ENCODE results near the gene CLSTN2. TPM values are rescaled to one million over a fixed set of nuclear protein-coding genes. Genes with fewer than 3 reads are reported as not detected.
"Not testable (repeated sequence)": the region's sequence is repeated elsewhere in the genome, so short reads cannot be mapped to it uniquely, and the experiment has no call there.

CLSTN2 gene
- total RNA-seq, 1 donor from 2014 or later: 1.6 TPM

DNA sequence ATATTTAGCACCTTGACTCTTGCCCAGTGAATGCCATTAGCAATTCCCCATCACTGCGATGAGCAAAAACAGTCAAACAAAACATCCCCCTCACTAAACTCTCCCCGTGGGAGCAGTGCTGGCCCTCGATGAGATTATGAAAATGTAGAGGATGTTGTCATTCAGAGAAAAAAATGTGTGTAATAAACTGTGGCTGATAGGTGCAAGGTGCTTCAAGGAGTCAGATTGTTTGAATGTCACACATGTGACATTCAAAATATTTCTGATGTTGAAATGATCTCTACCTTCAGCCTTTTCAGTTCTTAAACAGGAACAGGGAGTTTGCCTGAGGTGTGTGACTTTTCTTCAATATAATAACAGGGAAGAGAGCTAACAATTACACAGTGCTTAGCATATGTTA is 461.1 kb downstream of the CLSTN2 start:
- DNase-seq (ENCODE audit: extremely low read depth, low read depth, low spot score): no peak

DNA sequence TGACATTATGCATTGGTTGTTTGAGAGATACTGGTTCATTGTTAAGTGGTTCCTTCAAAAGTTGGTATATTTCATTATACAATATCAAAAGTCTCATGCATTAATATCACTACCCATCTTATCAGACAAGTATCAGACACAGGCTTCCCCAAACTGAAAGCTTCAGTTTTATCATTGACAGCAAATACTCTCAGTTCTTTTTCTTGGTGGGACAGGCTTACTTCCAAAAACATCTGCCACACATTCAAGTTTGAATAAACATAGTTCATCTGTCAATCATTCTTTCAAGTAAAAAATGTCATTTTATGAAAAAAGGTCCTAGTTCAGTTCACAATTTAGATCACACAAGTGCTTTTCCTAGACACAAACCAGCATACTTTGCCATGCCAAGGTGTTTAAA is 462.9 kb downstream of the CLSTN2 start:
- no peak for DNase-seq (ENCODE audit: extremely low read depth, low read depth, low spot score)

DNA sequence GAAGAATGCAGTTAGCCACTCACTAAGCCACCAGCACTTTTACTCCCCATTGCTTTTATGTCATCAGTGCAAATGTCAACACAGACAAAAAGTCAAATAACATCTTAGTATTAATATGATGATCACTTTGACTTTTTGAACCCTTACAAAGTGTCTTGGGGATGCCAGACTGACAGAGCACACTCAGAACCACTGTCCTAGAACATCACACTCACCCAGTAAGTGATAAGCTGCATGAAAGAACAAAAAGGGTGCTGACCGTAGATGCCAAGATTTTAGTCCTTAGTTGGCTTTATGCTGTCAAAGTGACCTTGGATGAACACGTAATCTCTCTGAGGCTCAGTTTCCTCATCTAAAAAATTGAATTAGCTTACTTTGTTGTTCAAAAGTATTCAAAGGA is 463.4 kb downstream of the CLSTN2 start:
- no peak for DNase-seq (ENCODE audit: extremely low read depth, low read depth, low spot score)

DNA sequence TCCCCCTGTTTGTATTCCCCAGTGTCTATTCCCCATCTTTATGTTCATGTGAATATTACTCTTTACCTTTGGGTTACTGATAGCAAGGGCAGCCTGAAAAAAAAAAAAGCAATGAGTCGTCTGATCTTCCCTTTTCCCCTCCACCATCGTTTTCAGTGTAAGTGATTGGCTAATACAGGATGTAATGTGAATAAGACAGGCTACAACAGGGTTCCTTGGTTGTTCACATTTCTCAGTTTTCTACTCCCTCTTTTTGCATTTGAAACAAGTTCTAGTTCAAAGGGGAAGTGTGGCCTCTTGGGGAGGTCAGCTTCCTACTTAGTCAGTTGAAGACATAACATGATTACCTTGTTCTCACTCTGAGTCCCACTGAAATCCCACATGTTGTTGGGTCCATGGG is 464.9 kb downstream of the CLSTN2 start:
- no peak for DNase-seq (ENCODE audit: extremely low read depth, low read depth, low spot score)

DNA sequence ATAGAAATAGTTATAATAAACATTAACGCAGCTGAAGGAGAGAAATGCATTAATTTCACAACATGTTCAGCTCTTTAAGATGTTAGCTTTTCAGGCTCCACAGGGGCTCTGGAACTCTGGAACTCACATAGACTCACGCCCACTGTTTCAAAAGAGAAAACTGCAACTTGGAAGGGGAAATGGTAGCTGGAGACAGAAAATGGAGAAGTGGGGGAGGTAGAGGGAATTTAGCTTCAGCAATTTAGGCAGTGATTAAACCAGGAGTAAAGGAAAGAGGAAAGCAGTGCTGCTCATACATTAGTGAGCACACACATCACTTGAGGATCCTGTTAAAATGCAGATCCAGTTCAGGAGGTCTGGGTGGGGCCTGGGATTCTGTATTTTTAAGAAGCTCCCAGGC is 468.1 kb downstream of the CLSTN2 start:
- no peak for DNase-seq (ENCODE audit: extremely low read depth, low read depth, low spot score)

DNA sequence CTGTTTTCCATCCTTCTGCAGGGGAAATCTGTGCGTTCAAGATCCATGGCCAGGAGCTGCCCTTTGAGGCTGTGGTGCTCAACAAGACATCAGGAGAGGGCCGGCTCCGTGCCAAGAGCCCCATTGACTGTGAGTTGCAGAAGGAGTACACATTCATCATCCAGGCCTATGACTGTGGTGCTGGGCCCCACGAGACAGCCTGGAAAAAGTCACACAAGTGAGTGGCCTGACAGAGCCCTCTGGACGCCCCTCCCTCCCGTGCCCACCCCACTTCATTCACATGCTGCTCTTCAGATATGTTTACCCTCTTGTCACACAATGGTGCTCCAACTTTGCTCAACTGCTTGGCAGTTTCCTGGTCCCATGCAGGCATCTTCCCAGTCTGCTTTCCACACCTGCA is 468.6 kb downstream of the CLSTN2 start:
- DNase-seq (ENCODE audit: extremely low read depth, low read depth, low spot score): no peak

DNA sequence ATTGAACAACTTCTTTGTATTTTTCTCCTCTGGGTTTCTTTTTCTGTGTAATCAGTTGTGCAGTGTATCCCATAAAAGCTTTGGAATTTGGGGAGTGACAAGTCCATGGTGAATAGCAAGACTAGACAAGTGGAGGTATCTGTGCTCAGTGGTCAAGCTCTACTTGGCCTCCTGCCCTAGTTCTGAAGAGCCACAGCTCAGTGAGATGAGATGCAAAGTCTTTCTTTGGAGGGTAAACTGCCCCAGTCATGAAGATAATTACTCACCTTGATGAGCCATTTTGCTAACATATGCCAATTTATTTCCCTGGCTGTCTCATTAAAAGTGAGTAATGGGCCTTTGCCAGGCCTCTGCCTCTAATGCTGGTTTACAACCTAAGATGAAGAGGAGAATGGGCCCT is 471.7 kb downstream of the CLSTN2 start:
- no peak for DNase-seq (ENCODE audit: extremely low read depth, low read depth, low spot score)

DNA sequence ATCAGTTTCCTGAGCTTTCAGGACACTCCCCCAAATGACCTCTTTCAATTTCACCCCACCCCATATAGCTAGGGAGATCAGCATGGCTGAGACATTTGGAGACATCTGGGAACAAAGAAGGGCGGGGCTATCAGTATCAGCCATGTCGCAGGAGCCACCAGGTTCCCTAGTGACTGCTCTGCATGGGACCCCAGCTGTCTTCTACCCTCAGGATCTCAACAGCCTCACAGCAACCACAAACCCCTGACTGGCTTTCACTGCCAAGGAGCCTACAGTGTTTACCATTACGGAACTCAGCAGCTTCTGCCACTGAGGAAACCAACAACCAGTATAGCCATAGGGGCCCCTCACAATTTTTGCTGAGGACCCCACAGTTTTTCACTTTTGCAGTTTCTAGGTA is 473.3 kb downstream of the CLSTN2 start:
- DNase-seq (ENCODE audit: extremely low read depth, low read depth, low spot score): no peak

DNA sequence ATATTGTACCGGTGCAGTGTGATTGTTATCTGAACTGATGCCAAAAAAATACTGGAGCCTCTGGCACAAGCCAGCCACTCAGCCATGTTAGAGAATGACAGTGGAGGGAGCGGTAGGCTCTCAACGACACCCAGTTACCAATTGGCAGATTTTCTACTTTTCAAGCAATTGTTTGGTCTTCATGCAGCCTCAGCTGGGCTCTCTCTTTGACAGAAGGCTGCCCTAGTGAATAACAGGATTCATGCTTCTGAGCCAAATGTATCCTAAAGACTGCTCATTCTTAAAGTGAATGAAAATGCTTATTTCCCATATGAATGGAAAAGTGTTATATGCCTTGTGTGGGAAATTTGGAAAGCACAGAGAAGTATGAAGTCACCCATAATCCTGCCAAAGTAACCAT is 481.7 kb downstream of the CLSTN2 start:
- no peak for DNase-seq (ENCODE audit: extremely low read depth, low read depth, low spot score)

DNA sequence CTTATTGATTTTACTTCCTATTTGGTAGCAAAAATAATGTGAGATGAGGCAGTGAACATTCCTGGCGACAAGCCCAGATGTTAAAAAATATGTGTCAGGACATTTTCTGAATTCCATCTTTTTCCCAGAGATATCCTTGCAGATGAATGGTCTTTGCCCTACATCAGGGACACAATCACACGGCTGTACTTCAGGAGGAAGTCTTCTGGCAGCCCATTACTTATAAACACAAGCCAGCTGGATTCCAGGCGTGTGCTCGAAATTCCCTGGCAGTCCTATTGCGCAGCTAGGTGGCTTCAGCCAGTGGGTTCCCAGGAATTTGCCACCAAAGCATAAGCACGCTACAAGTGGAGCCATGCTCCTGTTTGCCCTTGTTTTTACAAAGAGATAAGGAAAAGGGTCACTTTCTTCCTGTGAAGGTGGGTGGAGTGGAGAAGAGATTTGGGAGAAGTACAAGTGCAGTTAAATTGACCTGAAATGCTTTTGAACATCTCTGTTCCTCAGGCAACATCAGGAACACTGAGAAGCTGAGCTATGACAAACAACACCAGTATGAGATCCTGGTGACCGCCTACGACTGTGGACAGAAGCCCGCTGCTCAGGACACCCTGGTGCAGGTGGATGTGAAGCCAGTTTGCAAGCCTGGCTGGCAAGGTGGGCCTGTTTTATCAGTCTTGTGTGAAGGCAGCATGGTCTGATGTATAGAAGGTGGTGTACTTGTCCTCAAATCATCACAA is 485.8 kb downstream of the CLSTN2 start:
- no peak for DNase-seq (ENCODE audit: extremely low read depth, low read depth, low spot score)

DNA sequence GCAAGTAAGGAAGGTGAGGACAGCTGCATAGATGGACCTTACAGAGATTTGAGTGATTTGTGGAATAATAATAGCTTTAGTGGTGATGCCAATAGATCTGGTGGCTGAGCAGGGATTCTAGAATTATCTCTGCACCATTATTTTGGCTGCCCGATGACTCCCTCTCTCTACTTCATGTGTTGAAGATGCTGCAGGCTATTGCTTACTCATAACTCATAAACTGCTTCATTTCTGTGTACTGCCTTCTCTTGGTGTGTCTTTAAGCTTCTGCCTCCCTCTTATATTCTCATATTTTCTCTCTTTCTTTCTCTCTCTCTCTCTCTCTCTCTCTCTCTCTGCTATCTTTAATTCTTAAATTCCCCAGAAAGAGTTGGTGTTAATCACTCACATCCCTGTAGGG is 486.9 kb downstream of the CLSTN2 start:
- no peak for DNase-seq (ENCODE audit: extremely low read depth, low read depth, low spot score)

DNA sequence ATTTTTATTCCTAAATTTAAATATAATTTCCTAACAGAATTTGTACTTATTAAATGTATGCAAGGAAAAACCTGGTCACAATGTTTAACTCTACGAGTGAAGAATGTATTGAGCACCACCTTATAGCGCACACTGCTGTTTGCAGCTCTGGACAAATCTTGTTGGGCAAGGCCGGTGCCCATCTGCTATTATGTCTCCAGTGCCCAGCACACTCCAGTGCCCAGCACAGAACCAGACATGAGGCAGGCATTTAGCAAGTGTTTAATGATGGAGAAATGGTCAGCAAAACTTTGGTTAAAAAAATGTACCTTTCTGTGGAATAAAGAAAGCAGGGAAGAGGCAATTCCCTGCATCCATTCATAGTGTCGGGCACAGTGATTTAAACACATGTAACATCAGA is 488.2 kb downstream of the CLSTN2 start:
- DNase-seq (ENCODE audit: extremely low read depth, low read depth, low spot score): no peak

DNA sequence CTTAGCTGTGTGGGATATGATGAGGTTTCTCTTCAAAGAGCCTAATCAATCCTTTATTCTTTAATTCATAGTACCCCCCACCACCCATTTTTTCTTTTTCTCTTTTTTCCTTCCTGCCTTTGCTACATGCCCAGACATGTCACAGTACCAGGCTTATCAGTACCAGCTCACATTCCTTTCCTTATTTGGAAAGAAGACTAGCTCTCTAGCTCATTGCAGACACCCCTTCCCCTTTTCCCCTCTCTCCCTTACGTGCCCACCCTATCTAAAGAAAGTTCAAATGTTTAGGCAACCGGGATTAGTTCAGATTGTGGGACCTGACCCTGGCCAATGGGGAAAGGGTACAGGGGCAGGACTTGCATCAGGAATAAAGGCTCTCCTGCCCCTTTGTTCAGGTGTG is 488.6 kb downstream of the CLSTN2 start:
- DNase-seq (ENCODE audit: extremely low read depth, low read depth, low spot score): not testable (repeated sequence)

DNA sequence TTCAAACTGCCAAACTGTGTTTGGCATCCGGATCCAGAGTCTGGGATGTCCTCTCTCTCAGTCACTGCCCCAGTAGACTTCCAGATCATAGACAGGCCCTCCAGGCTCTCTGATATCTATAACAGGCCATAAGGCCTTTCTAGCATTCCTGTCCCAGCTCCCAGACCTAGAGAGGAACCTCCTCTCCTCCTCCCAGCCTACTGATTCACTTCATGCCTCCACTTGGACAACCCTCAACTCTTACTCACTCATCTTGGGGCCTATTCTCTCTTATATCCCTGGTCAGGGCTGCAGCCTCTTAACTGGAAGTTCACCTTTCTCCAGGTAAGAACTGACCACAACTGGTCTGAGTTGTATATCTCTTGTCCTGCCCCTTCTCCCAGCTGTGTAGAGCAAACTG is 489.2 kb downstream of the CLSTN2 start:
- DNase-seq (ENCODE audit: extremely low read depth, low read depth, low spot score): no peak

DNA sequence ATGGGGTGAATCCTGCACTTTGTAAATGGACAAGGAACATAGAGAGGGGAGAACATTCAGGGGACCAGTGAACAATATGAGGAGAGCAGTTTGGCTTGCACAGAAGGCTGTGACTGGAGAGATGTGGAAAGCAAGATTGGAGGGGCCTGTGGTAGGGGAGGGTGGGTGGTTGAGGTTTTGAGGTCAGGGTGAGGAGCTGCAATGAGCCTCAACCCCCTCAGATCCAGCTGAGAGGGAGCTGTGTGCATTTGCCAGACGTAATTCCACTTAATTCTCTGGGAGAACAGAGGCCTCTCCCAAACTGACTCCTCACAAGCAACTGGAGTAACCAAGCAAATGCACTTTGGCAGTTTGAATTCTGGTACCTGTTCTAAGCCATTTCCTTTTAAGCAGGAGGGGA is 489.7 kb downstream of the CLSTN2 start:
- no peak for DNase-seq (ENCODE audit: extremely low read depth, low read depth, low spot score)

DNA sequence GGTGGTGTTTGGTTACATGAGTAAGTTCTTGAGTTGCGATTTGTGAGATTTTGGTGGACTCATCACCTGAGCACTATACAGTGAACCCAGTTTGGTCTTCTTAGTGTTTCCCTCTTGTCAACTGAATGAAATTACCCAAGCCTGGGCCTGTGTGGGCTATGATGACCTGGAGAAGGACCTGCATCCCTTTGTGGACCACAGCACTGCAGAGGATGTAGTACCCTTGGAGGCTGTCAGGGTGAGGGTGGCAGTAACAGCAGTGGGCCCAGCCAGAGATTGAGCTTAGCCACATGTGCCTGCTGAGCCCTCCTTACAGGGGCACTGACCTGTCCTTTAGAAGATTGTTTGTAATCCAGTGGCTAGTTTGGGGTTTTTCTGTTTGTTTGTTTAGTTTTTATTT is 492.8 kb downstream of the CLSTN2 start:
- DNase-seq (ENCODE audit: extremely low read depth, low read depth, low spot score): no peak

DNA sequence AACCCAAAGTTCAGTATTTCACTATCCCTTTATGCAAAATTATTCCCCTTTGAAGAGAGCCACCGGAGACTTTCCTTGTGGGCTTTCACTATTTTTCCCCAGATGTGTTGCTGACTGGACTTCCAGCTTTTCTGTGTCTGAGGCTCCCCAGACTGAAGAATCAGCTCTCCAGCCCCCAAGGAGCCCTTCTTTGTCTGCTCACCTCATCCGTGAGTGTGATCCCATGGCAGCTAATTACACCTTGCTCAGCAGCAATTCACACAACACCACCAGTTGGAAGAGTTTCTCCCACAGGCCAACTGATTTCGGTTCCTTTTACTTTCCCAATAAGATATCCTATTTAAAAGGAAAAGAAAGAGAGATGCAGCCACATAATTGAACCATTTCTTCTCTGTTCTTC is 493.4 kb downstream of the CLSTN2 start:
- no peak for DNase-seq (ENCODE audit: extremely low read depth, low read depth, low spot score)

DNA sequence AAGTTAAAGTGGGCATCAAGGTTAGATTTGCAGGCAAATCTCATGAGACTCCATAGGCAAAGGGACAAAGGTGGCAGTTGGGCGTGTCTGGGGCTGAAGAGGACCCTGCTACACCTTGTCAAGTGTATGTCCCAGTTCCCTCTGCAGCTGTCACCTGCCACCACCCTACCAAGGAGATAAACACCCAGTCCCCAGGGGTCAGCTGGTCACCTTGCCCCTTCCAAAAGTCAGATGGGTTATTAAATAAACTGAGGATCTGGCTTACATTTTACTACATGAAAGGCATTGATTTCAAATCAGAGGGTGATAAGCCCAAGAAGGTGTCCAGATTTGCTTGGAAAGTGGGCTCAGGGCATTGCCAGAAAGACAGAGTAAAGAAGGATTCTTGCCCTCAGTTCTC is 494.8 kb downstream of the CLSTN2 start:
- DNase-seq (ENCODE audit: extremely low read depth, low read depth, low spot score): no peak

DNA sequence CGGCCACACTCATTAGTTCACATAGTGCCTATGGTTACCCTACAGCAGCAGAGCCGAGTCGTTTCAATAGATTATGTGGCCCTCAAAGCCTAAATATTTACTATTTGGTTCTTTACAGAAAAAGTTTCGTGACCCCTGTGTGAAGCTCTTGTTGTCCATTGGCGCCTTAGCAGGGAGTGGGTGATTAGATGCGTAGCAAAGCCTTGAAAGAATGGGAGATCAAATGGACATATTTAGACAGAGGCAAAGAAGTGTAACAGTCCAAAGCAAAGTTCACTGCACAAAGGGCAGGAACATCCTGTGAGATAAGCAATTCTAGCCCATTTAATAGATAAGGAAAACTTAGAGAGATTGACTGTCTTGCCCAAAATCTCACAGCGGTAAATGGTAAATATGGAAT is 495.5 kb downstream of the CLSTN2 start:
- DNase-seq (ENCODE audit: extremely low read depth, low read depth, low spot score): no peak

DNA sequence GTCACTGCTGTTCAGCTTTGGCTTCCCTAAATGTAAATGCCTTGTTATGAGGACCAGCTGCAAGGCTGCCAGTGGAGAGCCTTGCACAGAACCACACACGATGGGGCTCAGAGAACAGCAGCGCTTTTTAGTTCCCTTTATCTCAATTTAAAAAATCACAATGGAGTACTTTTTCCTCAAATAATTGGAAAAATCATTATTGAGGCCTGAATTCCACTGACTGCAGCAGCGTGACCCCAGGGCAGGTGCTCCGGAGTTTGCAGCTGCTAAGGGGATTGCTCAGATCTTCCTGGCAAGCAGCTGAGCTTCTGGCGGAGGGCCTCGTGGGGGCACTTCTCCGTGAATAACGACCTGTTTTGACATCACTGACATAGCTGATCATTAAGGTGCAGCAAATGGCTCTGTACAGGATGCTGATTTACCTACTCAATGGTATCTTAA is 497.3 kb downstream of the CLSTN2 start:
- DNase-seq (ENCODE audit: extremely low read depth, low read depth, low spot score): no peak

DNA sequence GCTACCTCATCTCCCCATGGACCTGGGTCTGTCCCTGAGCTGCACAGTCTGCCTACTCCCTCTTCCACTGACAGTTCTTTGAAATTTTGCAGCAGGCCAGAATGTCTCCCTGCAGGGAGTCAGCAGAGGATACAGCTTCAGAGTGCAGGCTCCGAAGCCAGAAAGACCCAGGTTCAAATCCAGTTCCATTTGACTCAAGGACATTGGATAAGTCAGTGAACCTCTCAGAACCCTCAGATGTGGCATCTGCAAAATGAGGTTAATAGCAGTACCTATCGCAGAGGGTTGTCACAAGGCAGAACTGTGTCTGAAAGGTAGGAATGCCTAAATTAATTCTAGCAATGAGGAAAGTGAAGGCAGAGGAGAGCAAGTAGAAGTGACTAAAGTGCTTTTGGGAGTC is 498.4 kb downstream of the CLSTN2 start:
- no peak for DNase-seq (ENCODE audit: extremely low read depth, low read depth, low spot score)

DNA sequence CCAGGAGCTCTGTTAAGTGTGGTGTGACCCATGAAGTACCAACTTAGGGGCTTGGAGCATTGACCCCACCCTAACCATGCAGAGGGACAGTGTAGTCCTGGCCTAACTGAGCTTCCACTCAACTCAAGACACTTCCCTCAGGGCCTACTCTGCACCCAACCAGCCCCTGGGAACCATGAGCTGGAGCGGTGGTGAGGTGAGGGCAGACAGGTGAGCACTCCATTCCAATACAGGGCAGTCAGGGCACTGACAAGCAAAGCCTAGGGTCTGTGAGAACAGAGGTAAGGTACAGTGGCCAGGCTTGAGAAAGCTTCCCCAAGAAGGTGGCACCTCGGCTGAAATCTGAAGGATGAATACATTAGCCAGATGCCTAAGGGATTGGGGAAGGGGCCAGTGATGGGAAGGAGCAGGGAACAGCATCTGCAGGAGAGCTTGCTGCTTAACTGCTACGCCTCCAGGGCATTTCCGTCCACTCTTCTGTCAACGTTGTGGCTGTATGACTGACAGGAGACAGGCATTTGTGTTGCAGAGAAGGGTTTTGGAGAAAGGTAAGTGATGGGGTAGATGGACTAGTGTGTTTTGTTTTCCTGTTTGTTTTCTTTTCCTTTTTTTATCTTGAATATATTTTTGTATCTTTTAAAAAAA is 499.4 kb downstream of the CLSTN2 start:
- DNase-seq (ENCODE audit: extremely low read depth, low read depth, low spot score): no peak

DNA sequence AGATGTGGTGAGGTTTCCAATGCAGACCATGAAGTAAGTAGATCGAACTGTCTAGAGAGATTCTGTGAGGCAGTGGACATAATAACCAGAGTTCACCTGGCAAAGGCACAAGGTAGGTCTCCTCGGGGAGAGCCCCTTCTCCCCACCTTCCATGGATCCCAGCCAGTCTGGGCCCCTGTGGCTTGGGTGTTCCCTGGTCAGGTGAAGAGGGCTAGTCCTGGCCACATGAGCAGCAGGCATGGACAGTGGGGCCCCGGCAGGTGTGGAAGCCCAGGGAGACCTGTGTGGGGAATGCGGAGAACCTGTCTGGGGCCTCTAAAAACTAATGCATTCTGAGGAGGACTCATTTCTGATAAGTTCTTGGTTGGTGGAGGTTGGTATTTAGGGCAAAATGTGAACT is 501.4 kb downstream of the CLSTN2 start:
- no peak for DNase-seq (ENCODE audit: extremely low read depth, low read depth, low spot score)
